NCI-H1048 (cell line): Measurements from ENCODE around the gene DCLRE1A.
"Not testable (repeated sequence)": the region's sequence is repeated elsewhere in the genome, so short reads cannot be mapped to it uniquely, and the experiment has no call there.

Experiments
- DNase-seq: peaks from one replicate; lab custom pipeline; 2025; lab: John Stamatoyannopoulos, UW

Gene DCLRE1A

GRCh38 chr10:113858541-113858940 lies 4.7 kb upstream of the DCLRE1A start:
- DNase-seq: no peak

DNA sequence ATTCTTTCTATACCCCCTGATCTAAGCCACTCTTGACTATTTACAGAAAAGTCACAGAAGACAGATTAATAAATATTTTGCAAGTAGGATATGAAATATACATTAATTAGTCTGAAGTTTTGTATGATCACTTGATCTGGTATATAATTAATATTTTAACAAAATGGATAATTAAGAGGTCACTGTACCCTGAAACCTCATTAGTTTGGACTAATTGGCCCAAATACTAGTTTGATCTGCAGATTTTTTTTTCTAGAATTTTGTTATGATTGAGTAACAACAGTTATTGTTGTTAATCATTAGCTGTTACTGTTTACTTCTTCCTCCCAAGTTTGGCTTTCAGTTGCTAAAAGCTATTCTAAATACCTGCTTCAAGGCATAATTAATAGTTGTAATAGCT lies 3.3 kb upstream of the DCLRE1A start:
- no peak for DNase-seq

DNA sequence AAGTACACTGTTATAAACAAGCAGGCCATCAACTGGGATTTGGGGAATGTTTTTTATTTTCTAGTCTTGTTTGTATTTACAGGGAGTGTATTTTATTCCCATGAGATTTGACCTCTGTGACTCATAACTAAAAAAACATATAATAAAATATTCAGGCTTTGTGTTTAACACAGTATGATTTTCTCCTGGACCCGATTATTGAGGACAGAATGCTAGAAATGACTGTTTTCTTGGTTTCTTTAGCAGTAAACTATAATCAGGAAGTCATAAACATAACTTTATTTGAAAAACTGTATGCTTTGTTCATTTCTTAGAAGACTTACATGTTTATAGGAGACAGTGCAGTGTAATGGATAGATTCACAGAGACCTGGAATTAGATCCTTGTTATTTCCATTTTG lies 2.7 kb upstream of the DCLRE1A start:
- DNase-seq: no peak

DNA sequence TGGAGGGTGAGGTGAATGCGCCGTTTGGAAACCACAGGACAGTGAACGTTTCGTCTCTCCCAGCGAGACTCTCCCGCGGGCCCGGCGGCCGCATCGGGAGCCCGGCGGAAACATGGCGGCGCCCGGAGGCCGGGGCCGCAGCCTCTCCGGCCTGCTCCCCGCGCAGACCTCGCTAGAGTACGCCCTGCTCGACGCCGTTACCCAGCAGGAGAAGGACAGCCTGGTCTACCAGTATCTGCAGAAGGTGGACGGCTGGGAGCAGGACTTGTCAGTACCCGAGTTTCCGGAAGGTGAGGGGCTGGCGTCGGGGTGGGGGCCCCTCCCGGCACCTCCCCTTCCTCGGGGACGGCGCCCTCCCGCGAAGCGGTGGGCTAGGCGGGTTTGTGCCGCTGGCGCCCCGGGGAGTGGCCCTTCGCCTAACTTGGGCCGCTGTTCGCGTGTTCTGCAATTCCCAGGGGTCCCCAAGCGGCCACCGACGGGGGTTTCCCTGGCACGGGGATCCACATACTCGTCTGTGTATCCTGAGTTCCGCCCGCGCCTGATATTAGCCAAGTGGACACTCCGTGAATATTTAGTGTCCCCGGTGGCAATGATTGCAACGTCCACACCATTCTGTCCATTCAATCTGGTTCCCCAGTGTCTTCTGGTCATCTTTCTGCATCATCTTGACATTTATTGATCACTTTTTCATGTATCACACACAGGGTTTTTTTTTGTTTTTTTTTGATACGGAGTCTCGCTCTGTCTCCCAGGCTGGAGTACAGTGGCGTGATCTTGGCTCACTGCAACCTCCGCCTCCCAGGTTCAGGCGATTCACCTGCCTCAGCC lies 1.1 kb upstream of the DCLRE1A start:
- no peak for DNase-seq

DNA sequence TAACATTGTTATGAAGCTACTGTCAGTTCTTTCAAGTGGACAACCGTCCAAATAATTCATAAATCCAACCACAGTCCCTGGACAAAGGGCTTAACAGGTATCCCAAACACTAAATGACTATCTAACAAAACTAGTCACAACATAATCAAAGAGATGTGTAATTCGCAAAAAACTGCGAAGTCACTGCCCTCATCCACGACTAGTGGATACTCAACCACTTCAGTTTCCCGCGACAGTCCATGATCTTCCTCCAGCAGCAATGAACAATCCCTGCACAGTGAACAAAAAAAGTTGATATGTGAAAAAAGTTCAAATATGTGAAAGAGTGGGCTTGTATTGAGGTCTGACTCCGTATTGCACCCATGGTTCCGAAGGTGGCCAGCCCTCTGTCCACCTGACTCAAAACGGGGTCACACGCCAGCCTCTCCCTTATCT lies 287 bp downstream of the DCLRE1A start:
- no peak for DNase-seq

DNA sequence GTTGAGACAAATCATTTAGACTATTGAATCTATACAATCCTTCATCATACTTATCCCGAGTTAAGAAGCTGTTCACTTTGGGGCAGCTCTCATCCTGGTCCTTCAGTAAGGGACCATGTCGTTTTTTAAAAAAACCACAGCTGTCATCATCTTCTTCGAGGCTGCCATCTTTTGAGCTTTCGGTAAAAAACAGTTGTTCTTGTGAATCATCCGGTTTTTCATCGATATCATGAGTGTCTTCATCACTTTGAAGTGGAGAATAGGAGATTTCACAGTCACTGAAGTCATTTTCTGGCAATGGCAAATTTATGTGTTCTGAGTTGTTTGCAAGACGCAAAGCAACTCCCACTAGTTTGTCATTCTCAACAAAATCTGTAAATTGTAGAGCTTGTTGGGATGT lies 3.9 kb downstream of the DCLRE1A start:
- no peak for DNase-seq

DNA sequence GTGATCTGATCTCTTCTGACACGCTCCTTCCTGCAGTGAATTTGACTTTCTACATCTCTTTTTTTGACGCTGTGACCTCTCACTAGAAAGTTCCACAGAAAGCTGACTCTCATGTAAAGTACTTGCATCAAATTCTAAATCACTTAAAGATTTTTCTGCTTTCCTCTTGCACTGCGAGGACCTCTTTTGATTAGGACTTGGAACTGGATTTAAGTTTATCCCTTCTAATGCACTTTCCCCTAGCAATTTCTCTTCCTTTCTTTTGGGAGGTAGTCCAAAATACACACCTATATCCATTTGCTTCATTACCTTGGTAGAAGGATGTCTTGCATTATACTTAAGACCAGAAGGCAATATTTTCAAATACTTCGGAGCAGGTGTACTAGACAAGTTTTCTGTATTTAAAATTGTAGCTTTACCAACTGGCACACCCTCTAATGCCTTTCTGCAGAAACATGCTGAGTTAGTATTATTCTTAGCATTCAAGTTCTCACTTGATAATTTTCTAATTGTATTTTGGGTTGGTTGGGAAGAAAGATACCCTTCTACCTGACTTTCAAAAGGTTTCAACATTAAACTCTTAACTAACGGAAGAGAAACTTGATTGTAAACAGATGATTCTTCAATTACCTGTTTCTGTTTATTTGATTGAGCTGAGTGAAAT lies 4.6 kb downstream of the DCLRE1A start:
- DNase-seq: no peak

DNA sequence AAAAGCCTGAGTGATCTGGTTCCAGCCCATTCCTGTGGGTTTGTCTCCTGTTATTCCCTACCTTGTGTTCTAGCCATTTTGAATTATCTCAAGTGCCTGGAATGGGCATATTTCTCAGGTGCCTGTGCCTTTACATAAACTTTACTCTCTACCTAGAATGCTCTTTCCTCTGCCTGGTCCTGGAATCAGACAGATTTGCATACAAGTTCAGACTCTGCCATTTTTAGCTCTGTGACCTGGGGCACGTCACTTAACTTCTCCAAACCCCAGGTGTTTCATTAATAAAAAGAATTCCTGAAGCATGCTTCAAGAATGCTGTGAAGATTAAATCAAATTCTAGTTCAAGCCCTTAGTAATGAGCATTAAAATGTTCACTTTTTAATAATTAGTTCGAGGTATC lies 7.8 kb downstream of the DCLRE1A start:
- no peak for DNase-seq

DNA sequence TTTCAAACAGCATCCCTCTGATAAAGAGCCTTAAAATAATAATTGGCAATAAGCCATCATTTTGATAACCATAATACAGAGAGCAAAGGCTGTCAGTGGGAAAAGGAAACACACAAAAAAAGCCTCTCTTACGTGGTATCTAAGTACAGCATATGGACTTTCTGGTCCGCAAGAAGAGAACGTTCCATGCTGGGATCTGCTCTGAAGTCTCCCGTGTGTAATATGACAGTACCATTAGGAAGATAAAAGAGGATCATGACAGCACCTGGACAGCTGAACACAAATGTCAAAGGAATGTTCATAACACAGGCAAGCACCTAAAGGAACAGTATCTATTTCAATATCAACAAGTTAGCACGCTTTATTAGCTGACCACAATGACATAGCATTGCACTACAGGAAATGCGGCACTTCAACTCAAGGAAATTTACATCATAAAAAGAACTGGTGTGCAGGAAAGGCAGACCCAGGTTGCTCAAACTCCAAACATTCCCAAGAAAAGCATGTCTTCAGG lies 9.9 kb downstream of the DCLRE1A start:
- no peak for DNase-seq

GRCh38 chr10:113842171-113842570 lies 11.7 kb downstream of the DCLRE1A start:
- DNase-seq: no peak

DNA sequence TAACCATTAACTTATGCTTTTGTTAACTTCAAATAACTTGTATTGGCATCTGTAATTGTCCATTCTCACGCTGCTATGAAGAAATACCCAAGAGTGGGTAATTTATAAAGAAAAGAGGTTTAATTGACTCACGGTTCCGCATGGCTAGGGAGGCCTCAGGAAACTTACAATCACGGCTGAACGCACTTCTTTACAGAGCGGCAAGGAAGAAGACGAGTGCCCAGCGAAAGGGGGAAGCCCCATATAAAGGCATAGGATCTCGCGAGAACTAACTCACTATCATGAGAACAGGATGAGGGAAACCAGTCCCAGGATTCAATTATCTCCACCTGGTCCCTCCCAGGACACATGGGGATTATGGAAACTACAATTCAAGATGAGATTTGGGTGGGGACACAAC lies 25.3 kb downstream of the DCLRE1A start:
- DNase-seq: not testable (repeated sequence)

GRCh38 chr10:113825791-113826190 lies 28.1 kb downstream of the DCLRE1A start:
- DNase-seq: no peak

- DNase-seq: no peak
Measured at GRCh38 chr10:113823389-113823788, 30.5 kb downstream of the DCLRE1A start.

DNA sequence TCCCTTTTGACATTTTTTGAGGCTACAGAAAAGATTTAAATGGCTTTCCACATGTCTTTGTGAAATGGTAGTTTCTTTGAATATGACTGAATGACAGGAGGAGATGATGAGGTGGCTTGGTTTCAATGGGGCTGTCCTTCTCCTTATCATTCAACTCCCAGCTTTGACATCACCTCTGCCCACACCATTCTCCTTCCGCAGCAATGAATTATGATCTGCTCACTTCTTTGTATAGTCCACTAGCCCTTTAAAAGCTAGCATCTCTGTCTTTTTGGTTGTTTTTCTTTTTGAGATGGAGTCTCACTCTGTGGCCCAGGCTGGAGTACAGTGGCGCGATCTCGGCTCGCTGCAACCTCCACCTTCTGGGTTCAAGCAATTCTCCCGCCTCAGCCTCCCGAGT lies 31.7 kb downstream of the DCLRE1A start:
- DNase-seq: no peak

- DNase-seq: not testable (repeated sequence)
Measured at GRCh38 chr10:113821306-113821705, 32.6 kb downstream of the DCLRE1A start.

DNA sequence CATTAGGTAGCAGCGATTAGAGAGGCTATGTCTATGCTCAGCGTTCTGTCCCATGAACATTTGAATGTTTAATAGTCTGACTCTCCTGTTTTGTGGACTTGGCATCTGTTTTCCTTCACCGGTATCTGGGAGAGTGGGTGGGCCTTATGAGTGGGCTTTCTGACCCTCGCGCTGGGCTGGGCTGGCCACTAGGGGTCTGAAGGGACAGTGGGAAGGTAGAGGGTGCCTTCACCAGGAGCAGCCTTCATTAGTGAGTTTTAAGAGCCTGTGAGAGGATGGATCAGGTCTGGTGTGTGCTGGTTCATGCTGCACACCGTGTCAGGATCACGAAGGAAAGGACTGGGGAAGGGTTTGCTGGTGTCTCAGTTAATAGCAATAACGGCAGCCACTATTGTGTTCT lies 33.4 kb downstream of the DCLRE1A start:
- DNase-seq: no peak

DNA sequence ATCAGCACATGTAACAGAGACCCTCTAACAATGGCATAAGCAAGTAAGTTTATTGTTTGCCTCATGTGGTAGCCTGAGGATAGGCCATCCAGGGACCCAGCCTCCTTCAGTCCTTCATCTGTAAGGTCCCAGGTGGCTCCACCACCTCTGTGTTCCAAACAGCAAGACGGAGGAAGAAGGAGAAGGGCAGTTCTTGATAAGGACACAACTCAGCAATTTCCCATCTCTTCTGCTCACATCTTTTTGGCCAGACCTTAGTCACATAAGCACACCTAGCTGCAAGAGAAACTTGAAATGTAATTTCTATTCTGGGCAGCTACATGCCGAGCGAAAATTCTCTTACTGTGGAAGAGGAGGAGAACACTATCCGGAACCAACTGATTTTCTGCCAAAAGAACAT lies 33.9 kb downstream of the DCLRE1A start:
- DNase-seq: no peak

- not testable (repeated sequence) for DNase-seq
Measured at GRCh38 chr10:113814700-113815099, 39.2 kb downstream of the DCLRE1A start.

- DNase-seq: no peak
Measured at GRCh38 chr10:113808168-113808567, 45.7 kb downstream of the DCLRE1A start.

DNA sequence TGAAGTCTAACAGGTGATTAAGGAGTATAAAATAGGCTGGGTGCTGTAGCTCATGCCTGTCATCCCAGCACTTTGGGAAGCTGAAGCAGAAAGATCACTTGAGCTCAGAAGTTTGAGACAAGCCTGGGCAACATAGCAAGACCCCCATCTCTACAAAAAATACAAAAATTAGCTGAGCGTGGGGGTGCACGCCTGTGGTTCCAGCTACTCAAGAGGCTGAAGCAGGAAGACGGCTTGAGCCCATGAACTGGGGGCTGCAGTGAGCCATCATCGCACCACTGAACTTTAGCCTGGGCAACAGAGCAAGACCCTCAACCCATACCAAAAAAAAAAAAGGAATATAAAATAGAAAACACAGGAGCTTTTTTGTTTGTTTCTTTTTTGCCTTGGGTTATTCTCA lies 47.4 kb downstream of the DCLRE1A start:
- no peak for DNase-seq

- DNase-seq: no peak
Measured at GRCh38 chr10:113802997-113803396, 50.9 kb downstream of the DCLRE1A start.

GRCh38 chr10:113801569-113801968 lies 52.3 kb downstream of the DCLRE1A start:
- DNase-seq: no peak

GRCh38 chr10:113791691-113792090 lies 62.2 kb downstream of the DCLRE1A start:
- no peak for DNase-seq
